KMS-11 (cell line): ENCODE data around the gene POPDC3.

ENCODE experiments used
- H2AFZ ChIP-seq: fragments of 200-600 bp; sonication (generic); 2 replicates; pipeline ENCODE4 v1.6.1; 2016; ENCODE audit warnings: antibody characterized with exemption, mixed run types, low read depth
- H3K27ac ChIP-seq: fragments of 200-600 bp; sonication (generic); 2 replicates; pipeline ENCODE4 v1.6.1; 2016; ENCODE audit warnings: mild to moderate bottlenecking, mixed run types
- H3K27me3 ChIP-seq: fragments of 200-600 bp; sonication (generic); 2 replicates; pipeline ENCODE4 v1.6.1; 2017; ENCODE audit warnings: mild to moderate bottlenecking, low read depth, mixed run types, moderate library complexity; ENCODE audit not compliant: insufficient read depth
- H3K36me3 ChIP-seq: fragments of 200-600 bp; sonication (generic); 2 replicates; pipeline ENCODE4 v1.6.1; 2017; ENCODE audit warnings: mild to moderate bottlenecking, mixed run types; ENCODE audit not compliant: insufficient read depth
- H3K4me1 ChIP-seq: fragments of 200-600 bp; sonication (generic); 2 replicates; pipeline ENCODE4 v1.6.1; 2016; ENCODE audit warnings: mild to moderate bottlenecking, low read depth, mixed run types; ENCODE audit not compliant: poor library complexity, severe bottlenecking
- H3K4me2 ChIP-seq: fragments of 200-600 bp; sonication (generic); 2 replicates; pipeline ENCODE4 v1.7.0; 2016; ENCODE audit warnings: mild to moderate bottlenecking, mixed run types
- H3K4me3 ChIP-seq: fragments of 200-600 bp; sonication (generic); IDR thresholded peaks from 2 replicates; pipeline ENCODE4 v1.6.1; 2017; ENCODE audit warnings: low read depth, low read length, mixed read lengths; ENCODE audit not compliant: insufficient read depth
- H3K79me2 ChIP-seq: fragments of 200-600 bp; sonication (generic); 2 replicates; pipeline ENCODE4 v1.6.1; 2016; ENCODE audit warnings: low read depth, mixed run types; ENCODE audit not compliant: insufficient read depth
- H3K9ac ChIP-seq: fragments of 200-600 bp; sonication (generic); 2 replicates; pipeline ENCODE4 v1.6.1; 2016; ENCODE audit warnings: mild to moderate bottlenecking, mixed run types
- H4K20me1 ChIP-seq: fragments of 200-600 bp; sonication (generic); 2 replicates; pipeline ENCODE4 v1.6.1; 2016; ENCODE audit warnings: mild to moderate bottlenecking, mixed run types; ENCODE audit not compliant: insufficient read depth
- CTCF ChIP-seq: fragments of 200-600 bp; sonication (generic); conservative IDR thresholded peaks from 2 replicates; pipeline ENCODE4 v1.6.1; 2017; ENCODE audit warnings: low read depth, mild to moderate bottlenecking, antibody characterized with exemption, low read length, moderate library complexity, mixed read lengths

POPDC3 gene

GRCh38 chr6:105181981-105182515 is 2.2 kb upstream of the POPDC3 start:
- Histone ChIP-seq H3K4me2 (no peak overlapping the region), H4K20me1 (no peaks in the 10 kb centered on the region), H3K36me3 (no peaks in the 10 kb centered on the region), H3K9ac (no peak overlapping the region), H3K27me3 (no peaks in the 10 kb centered on the region), H2AFZ (no peak overlapping the region), H3K79me2 (no peaks in the 10 kb centered on the region), H3K4me1 (no peaks in the 10 kb centered on the region), H3K4me3 (no peak overlapping the region), H3K27ac (no peak overlapping the region)
- no peak for TF ChIP-seq CTCF

GRCh38 chr6:105178636-105179035 is 1.2 kb downstream of the POPDC3 start:
- no peak overlapping the region for H3K27ac ChIP-seq
- no peaks in the 10 kb centered on the region for H3K36me3 ChIP-seq
- no peak for TF ChIP-seq CTCF
- H4K20me1 ChIP-seq = no peaks in the 10 kb centered on the region
- no peaks in the 10 kb centered on the region for H3K79me2 ChIP-seq
- H3K4me2 ChIP-seq = no peak overlapping the region
- H3K4me3 ChIP-seq = no peak overlapping the region
- no peaks in the 10 kb centered on the region for H3K4me1 ChIP-seq
- H3K27me3 ChIP-seq = no peaks in the 10 kb centered on the region
- H2AFZ ChIP-seq = no peak overlapping the region
- H3K9ac ChIP-seq = no peak overlapping the region

GRCh38 chr6:105178110-105178509 is 1.7 kb downstream of the POPDC3 start:
- no peak overlapping the region for H2AFZ ChIP-seq
- TF ChIP-seq CTCF = no peak
- H4K20me1 ChIP-seq = no peaks in the 10 kb centered on the region
- H3K36me3 ChIP-seq = no peaks in the 10 kb centered on the region
- no peaks in the 10 kb centered on the region for H3K79me2 ChIP-seq
- H3K27me3 ChIP-seq = no peaks in the 10 kb centered on the region
- no peak overlapping the region for H3K27ac ChIP-seq
- no peak overlapping the region for H3K4me3 ChIP-seq
- H3K4me1 ChIP-seq = no peaks in the 10 kb centered on the region
- H3K4me2 ChIP-seq = no peak overlapping the region
- H3K9ac ChIP-seq = no peak overlapping the region

- H3K4me2 ChIP-seq = no peak overlapping the region
- H3K27ac ChIP-seq = no peak overlapping the region
- no peak overlapping the region for H3K9ac ChIP-seq
- H3K4me3 ChIP-seq = no peak overlapping the region
- H3K79me2 ChIP-seq = no peaks in the 10 kb centered on the region
- TF ChIP-seq CTCF = no peak
- no peak overlapping the region for H2AFZ ChIP-seq
- no peaks in the 10 kb centered on the region for H4K20me1 ChIP-seq
- no peaks in the 10 kb centered on the region for H3K4me1 ChIP-seq
- no peaks in the 10 kb centered on the region for H3K27me3 ChIP-seq
- no peaks in the 10 kb centered on the region for H3K36me3 ChIP-seq
Measured at GRCh38 chr6:105177556-105177955, 2.3 kb downstream of the POPDC3 start.
